HEK293 (cell line): ENCODE data around the gene SLC37A2.

Source experiments
- PATZ1 ChIP-seq: fragments of 450-650 bp; formaldehyde crosslinking; IDR thresholded peaks from 2 replicates; pipeline ENCODE4 v1.5.1; 2016; ENCODE audit warnings: missing biosample characterization, missing genetic modification characterization
- PBX3 ChIP-seq: sonication (generic); formaldehyde crosslinking; IDR thresholded peaks from 2 replicates; pipeline ENCODE4 v1.8.1; 2022; ENCODE audit warnings: mild to moderate bottlenecking, moderate library complexity, missing genetic modification reagents
- PRDM1 ChIP-seq: fragments of 450-650 bp; formaldehyde crosslinking; IDR thresholded peaks from 2 replicates; pipeline ENCODE4; 2016; ENCODE audit warnings: missing biosample characterization, missing genetic modification characterization
- PRDM10 ChIP-seq: fragments of 450-650 bp; formaldehyde crosslinking; IDR thresholded peaks from 2 replicates; pipeline ENCODE4 v1.5.1; 2016; ENCODE audit warnings: missing biosample characterization, missing genetic modification characterization
- RBAK ChIP-seq: fragments of 450-650 bp; formaldehyde crosslinking; IDR thresholded peaks from 2 replicates; pipeline ENCODE4 v1.5.1; 2016; ENCODE audit warnings: missing biosample characterization, missing genetic modification characterization
- REPIN1 ChIP-seq: fragments of 450-650 bp; formaldehyde crosslinking; IDR thresholded peaks from 2 replicates; pipeline ENCODE4 v1.5.1; 2017; ENCODE audit warnings: missing biosample characterization, missing genetic modification characterization, low read depth
- SETDB1 ChIP-seq: IDR thresholded peaks from one replicate; pipeline ENCODE4 v1.6.1; 2017; ENCODE audit warnings: mild to moderate bottlenecking, low read length, moderate library complexity, mixed read lengths; ENCODE audit not compliant: insufficient read length
- SP2 ChIP-seq: fragments of 450-650 bp; formaldehyde crosslinking; IDR thresholded peaks from 2 replicates; pipeline ENCODE4 v1.5.1; 2016; ENCODE audit warnings: missing biosample characterization, missing genetic modification characterization
- SP3 ChIP-seq: fragments of 450-650 bp; formaldehyde crosslinking; IDR thresholded peaks from 2 replicates; pipeline ENCODE4 v1.5.1; 2016; ENCODE audit warnings: missing biosample characterization, missing genetic modification characterization
- SP7 ChIP-seq: fragments of 450-650 bp; formaldehyde crosslinking; IDR thresholded peaks from 2 replicates; pipeline ENCODE4 v1.5.1; 2016; ENCODE audit warnings: missing biosample characterization, missing genetic modification characterization
- TRIM28 ChIP-seq: IDR thresholded peaks from 2 replicates; pipeline ENCODE4 v1.6.1; 2011; ENCODE audit warnings: low read length, control low read depth, borderline replicate concordance
- ZBTB17 ChIP-seq: fragments of 450-650 bp; formaldehyde crosslinking; IDR thresholded peaks from 2 replicates; pipeline ENCODE4 v1.5.1; 2016; ENCODE audit warnings: missing biosample characterization, missing genetic modification characterization
- ZBTB20 ChIP-seq: fragments of 450-650 bp; formaldehyde crosslinking; IDR thresholded peaks from 2 replicates; pipeline ENCODE4 v1.5.1; 2016; ENCODE audit warnings: missing biosample characterization, missing genetic modification characterization
- ZFHX2 ChIP-seq: fragments of 450-650 bp; formaldehyde crosslinking; conservative IDR thresholded peaks from 2 replicates; pipeline ENCODE4 v1.5.1; 2016; ENCODE audit warnings: missing biosample characterization, missing genetic modification characterization
- ZFP3 ChIP-seq: fragments of 450-650 bp; formaldehyde crosslinking; IDR thresholded peaks from 2 replicates; pipeline ENCODE4 v1.5.1; 2016; ENCODE audit warnings: low read depth, missing biosample characterization, missing genetic modification characterization
- ZNF146 ChIP-seq: fragments of 450-650 bp; formaldehyde crosslinking; IDR thresholded peaks from 2 replicates; pipeline ENCODE4 v1.5.1; 2016; ENCODE audit warnings: missing biosample characterization, missing genetic modification characterization
- ZNF169 ChIP-seq: fragments of 450-650 bp; formaldehyde crosslinking; IDR thresholded peaks from 2 replicates; pipeline ENCODE4 v1.5.1; 2016; ENCODE audit warnings: missing biosample characterization, missing genetic modification characterization
- ZNF223 ChIP-seq: fragments of 450-650 bp; formaldehyde crosslinking; IDR thresholded peaks from 2 replicates; pipeline ENCODE4 v1.5.1; 2016; ENCODE audit warnings: missing biosample characterization, missing genetic modification characterization
- ZNF324 ChIP-seq: fragments of 450-650 bp; formaldehyde crosslinking; IDR thresholded peaks from 2 replicates; pipeline ENCODE4 v1.5.1; 2016; ENCODE audit warnings: missing biosample characterization, missing genetic modification characterization
- ZNF335 ChIP-seq: fragments of 450-650 bp; formaldehyde crosslinking; conservative IDR thresholded peaks from 2 replicates; pipeline ENCODE4 v1.5.1; 2016; ENCODE audit warnings: missing biosample characterization, missing genetic modification characterization
- ZNF341 ChIP-seq: fragments of 450-650 bp; formaldehyde crosslinking; IDR thresholded peaks from 2 replicates; pipeline ENCODE4; 2016; ENCODE audit warnings: low read depth, missing biosample characterization, missing genetic modification characterization
- ZNF37A ChIP-seq: fragments of 450-650 bp; IDR thresholded peaks from 2 replicates; pipeline ENCODE4 v1.5.1; 2018; ENCODE audit warnings: missing biosample characterization, missing genetic modification characterization
- ZNF560 ChIP-seq: fragments of 450-650 bp; formaldehyde crosslinking; IDR thresholded peaks from 2 replicates; pipeline ENCODE4 v1.5.1; 2017; ENCODE audit warnings: missing biosample characterization, missing genetic modification characterization, borderline replicate concordance
- ZNF580 ChIP-seq: fragments of 450-650 bp; formaldehyde crosslinking; IDR thresholded peaks from 2 replicates; pipeline ENCODE4 v1.5.1; 2016; ENCODE audit warnings: missing biosample characterization, missing genetic modification characterization
- ZNF600 ChIP-seq: fragments of 450-650 bp; formaldehyde crosslinking; IDR thresholded peaks from 2 replicates; pipeline ENCODE4 v1.5.1; 2016; ENCODE audit warnings: missing biosample characterization, missing genetic modification characterization
- ZNF624 ChIP-seq: fragments of 450-650 bp; formaldehyde crosslinking; IDR thresholded peaks from 2 replicates; pipeline ENCODE4 v1.5.1; 2017; ENCODE audit warnings: missing biosample characterization, missing genetic modification characterization
- ZNF658 ChIP-seq: fragments of 450-650 bp; formaldehyde crosslinking; IDR thresholded peaks from 2 replicates; pipeline ENCODE4; 2016; ENCODE audit warnings: missing biosample characterization, missing genetic modification characterization
- ZNF777 ChIP-seq: fragments of 450-650 bp; formaldehyde crosslinking; IDR thresholded peaks from 2 replicates; pipeline ENCODE4 v1.5.1; 2017; ENCODE audit warnings: missing biosample characterization, missing genetic modification characterization, borderline replicate concordance
- ZNF791 ChIP-seq: fragments of 450-650 bp; formaldehyde crosslinking; IDR thresholded peaks from 2 replicates; pipeline ENCODE4 v1.5.1; 2016; ENCODE audit warnings: missing biosample characterization, missing genetic modification characterization
- ZNF830 ChIP-seq: fragments of 450-650 bp; IDR thresholded peaks from 2 replicates; pipeline ENCODE4 v1.5.0; 2018; ENCODE audit warnings: missing biosample characterization, missing genetic modification characterization, low read depth, mild to moderate bottlenecking, moderate library complexity
- ZSCAN16 ChIP-seq: fragments of 450-650 bp; formaldehyde crosslinking; IDR thresholded peaks from 2 replicates; pipeline ENCODE4 v1.5.1; 2016; ENCODE audit warnings: missing biosample characterization, missing genetic modification characterization

The SLC37A2 gene

GRCh38 chr11:125111343-125112207, 48.5 kb downstream of the SLC37A2 start, which contains the start of gene TMEM218 (continued):
- TF ChIP-seq SP7 (no peak), TRIM28 (no peak), PBX3 (peak; percentile 95), SP3 (tag by site-specific recombination) (peak; percentile 62), ZNF37A (tag by site-specific recombination) (no peak), ZNF335 (tag by site-specific recombination) (peak; percentile 98), ZNF560 (tag by site-specific recombination) (no peak), RBAK (tag by site-specific recombination) (no peak), ZNF791 (tag by site-specific recombination) (no peak), SETDB1 (peak; percentile 71), PATZ1 (tag by site-specific recombination) (peak; percentile 77), ZNF223 (tag by site-specific recombination) (no peak), PRDM10 (tag by site-specific recombination) (peak; percentile 65), ZSCAN16 (tag by site-specific recombination) (peak; percentile 93), ZNF324 (tag by site-specific recombination) (no peak), REPIN1 (tag by site-specific recombination) (no peak), ZFP3 (tag by site-specific recombination) (no peak), ZNF624 (tag by site-specific recombination) (no peak), ZNF658 (tag by site-specific recombination) (no peak), ZNF830 (no peak), ZFHX2 (tag by site-specific recombination) (peak; percentile 72), SP2 (tag by site-specific recombination) (peak; percentile 98), ZNF169 (tag by site-specific recombination) (no peak), ZBTB20 (tag by site-specific recombination) (peak; percentile 85), ZNF777 (tag by site-specific recombination) (no peak), ZNF580 (tag by site-specific recombination) (peak; percentile 21; the same call in 1 of the 2 replicates), ZNF600 (peak; percentile 88), ZNF146 (no peak), PRDM1 (tag by site-specific recombination) (peak; percentile 91), ZBTB17 (tag by site-specific recombination) (peak; percentile 72), ZNF341 (tag by site-specific recombination) (no peak)
